Measurements from ENCODE around the gene C16orf86. TPM values are rescaled to one million over a fixed set of nuclear protein-coding genes. Genes with fewer than 3 reads are reported as not detected.

Gene C16orf86
- total RNA-seq, 4 donors from 2014 or later: 0.98 to 14.5 (median 10.7) TPM

DNA sequence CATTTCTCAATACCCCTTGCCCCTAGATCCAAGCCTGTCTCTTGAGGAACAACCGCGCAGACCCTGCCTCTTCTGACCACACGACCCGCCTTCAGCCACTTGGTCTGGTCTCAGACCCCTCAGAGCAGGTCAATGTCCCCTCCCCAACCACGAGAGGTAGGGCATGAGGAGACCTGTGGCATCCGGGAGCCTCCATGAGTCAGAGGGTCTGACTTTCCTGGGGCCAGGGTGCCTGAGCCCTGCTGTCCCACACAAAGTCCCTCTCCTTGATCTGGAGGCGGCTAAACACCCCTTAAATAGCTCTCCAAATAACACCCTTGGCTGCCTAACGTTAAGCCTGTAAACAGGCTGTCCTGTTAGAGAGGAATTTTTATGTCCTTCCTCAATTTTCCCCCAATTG lies 16.6 kb upstream of the C16orf86 start:
- TF ChIP-seq CTCF (IDR thresholded peaks at IDR 0.05; ENCODE audit: low read depth): no peak

GRCh38 chr16:67651039-67651438 lies 15.6 kb upstream of the C16orf86 start:
- no peak for TF ChIP-seq CTCF (IDR thresholded peaks at IDR 0.05; ENCODE audit: low read depth)

GRCh38 chr16:67651847-67652246 lies 14.8 kb upstream of the C16orf86 start:
- TF ChIP-seq CTCF (IDR thresholded peaks at IDR 0.05; ENCODE audit: low read depth): no peak

DNA sequence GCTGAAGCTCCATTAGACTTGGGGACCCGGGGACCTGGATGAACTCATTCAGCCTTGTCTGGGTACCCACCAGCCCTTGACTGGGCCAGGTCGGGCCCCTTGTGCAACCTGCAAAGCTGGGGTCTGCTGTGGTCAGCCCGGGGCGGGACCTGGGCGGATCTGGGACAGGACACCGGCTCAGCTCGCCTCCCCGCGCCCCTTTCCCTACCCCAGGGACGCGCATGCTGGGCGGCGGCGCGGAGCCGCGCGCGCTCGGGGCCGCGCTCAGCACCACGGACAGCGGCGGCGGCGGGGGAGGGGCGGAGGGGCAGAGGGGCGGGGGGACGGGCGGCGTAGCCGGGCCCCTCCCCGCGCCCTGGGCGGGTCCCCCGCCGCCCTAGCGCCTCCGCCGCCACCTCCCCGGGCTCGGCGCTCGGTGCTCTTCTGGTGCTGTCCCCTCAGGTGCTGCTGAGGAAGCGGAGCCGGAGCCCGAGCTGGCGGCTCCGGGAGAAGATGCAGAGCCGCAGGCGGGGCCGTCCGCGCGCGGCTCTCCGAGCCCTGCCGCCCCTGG lies 14.0 kb upstream of the C16orf86 start:
- no peak for TF ChIP-seq CTCF (IDR thresholded peaks at IDR 0.05; ENCODE audit: low read depth)

GRCh38 chr16:67653128-67653788 lies 13.4 kb upstream of the C16orf86 start:
- no peak for TF ChIP-seq CTCF (IDR thresholded peaks at IDR 0.05; ENCODE audit: low read depth)

GRCh38 chr16:67653789-67654402 lies 12.7 kb upstream of the C16orf86 start:
- no peak for TF ChIP-seq CTCF (IDR thresholded peaks at IDR 0.05; ENCODE audit: low read depth)

- no peak for TF ChIP-seq CTCF (IDR thresholded peaks at IDR 0.05; ENCODE audit: low read depth)
These were observed 12.2 kb upstream of the C16orf86 start for GRCh38 chr16:67654403-67654911.

Data from subcutaneous adipose tissue (tissue), 4 donors.